ENCODE results near the gene MRGPRF.
A peak's percentile ranks its signal among the peaks of the same experiment; 100 is the strongest.

The MRGPRF gene

DNA sequence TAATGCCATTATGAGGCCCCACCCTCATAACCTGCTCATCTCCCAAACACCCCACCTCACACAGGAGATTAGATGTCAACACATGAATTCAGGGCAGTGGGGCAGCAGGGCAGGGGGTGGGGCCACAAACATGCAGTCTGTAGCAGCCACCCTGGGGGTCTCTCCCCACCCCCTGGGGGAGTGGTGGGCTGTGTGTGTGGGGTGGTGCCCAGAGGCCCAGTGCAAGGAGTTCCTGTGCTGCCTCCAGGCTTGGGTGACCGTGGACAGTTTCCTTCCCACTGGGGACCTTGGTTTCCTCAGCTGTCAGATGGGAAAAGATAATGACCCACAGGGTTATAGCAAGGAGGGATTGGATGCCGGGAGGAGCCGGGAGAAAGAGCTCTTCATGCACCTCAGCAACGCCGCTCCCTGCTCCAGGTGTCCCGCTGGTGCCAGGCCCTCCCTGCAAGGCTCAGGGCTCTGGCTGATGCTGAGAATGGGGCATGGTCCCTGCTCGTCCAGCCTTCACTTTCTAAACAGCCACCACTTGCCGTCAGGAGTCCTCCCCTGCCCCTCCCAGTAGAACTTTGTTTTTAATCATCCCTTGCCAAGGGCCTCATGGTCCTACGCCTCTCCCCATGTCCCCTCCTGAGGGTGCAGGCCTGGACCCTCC lies 2.0 kb upstream of the MRGPRF start:
- no peak for DNase-seq

- no peak for DNase-seq
These were observed 1.2 kb upstream of the MRGPRF start for GRCh38 chr11:69014084-69014851.

DNA sequence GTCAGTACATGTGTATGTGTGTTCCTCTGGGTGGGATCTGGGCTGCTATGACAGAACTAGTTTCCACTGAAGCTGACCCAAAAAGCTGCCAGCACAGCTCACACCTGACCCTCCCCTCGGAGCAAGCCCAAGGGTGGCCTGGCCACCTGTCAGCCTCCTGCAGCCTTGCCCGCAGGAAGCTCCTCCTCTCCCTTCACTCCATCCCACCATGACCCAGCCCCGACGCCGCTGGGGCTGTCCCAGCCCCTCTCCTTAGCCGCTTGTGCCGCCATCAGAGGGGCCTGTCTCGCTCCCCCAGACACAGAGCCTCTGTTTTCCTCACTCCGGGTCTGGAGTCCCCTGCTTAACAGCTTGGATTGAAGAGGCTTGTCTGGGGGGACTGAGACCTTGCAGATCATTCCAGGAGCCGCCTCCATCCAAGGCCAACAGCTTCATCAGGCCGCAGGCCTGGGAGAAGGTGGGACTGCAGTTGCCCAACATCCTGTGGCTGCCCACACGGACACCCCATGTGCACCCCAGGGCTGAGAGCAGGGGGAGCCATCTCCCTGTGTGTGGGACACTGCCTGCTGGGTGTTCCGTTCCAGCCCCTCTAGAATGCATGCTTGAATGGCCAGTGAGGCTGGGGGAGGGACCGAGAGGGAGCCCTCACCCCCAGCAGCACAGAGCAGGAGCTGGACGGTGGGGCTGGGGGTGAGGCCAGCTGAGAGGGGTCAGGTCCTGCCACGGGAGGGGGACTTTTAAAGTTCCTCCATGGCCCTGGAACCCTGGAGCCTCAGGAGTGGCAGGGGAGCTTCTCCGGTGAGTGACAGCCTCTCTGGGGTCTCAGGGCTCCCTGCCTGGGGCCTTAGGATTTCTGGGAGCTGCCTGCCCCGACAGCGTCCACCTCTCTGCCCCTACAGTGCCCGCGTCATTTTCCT lies 696 bp downstream of the MRGPRF start:
- no peak for DNase-seq

DNA sequence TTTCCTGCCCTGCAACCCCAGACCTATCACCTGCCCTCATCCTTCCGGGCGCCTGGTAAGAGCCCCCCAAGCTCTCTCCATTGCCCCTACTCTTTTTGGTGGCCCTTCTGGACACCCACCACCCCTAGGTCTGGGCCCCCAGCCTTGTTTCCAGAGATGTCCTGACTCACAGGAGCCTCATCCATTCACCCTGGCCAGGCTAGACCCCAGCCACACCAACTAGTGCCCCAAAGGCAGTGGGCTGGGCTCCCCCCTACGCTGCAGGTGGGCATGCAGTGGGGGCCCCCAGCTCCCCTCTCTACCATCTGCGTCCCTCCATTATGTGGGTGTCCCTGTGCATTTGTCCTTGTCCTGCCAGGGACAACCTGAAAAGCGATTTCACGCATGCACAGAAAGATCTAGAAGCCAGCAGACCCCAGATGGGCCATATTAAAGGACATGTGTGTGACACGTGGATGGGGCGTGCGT lies 1.4 kb downstream of the MRGPRF start:
- DNase-seq: no peak

DNA sequence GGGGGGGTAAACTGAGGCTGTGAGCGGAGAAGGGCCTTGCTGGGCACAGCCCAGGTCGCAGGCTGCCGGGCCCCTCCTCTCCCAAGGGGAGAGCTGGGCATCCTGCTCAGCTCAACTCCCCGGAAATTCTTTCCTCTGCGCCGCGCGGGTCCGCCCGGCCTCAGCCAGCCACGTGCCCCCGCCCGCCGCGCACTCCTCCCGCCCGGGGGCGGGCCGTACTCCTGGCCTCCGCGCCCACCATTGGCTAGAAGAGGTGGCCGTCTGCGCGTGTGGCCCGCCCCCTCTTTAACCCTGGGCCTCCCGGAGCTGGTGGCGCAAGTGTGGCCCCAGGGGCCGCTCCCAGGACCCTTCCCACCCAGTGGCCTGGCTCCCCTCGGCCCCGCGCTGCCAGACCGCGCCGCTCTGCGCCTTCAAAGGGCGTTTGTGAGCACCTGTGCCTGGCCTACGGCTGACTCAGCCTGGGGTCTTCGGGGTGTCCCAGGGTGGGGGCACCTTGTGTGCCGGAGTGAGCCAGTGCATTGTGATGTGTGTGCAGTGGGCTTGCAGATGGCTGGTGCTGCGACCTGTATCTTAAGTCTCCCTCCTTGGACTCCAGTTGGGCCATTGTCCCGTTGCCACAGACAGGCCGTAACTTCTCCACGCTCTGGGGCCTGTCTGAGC lies 2.0 kb downstream of the MRGPRF start:
- no peak for DNase-seq

DNA sequence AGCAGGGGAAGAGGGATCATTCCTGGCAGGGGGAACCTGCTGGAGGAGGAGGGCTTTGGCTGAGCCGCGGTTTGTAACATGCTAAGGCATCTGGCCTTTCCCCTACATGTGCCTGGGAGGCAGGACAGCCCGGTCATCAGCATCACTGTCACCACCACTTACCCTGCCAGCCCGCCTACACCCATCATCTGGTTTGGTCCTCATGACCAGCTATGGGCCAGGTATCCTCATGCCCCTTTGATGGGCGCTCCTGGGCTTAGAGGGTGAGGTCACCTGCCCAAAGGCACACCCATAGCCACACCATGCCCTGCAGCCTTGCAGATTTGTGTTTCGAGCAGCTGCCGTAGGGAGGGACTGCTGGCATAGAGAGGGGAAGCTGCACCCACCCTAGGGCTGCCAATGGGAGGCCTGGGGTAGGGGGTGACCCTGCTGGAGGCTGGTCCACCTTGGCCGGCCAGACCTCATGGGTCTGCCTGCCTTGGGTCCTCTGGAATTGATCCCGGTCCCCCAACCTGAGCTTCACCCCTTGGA lies 2.6 kb downstream of the MRGPRF start:
- no peak for DNase-seq

GRCh38 chr11:69009441-69010211 lies 3.4 kb downstream of the MRGPRF start:
- no peak for DNase-seq

DNA sequence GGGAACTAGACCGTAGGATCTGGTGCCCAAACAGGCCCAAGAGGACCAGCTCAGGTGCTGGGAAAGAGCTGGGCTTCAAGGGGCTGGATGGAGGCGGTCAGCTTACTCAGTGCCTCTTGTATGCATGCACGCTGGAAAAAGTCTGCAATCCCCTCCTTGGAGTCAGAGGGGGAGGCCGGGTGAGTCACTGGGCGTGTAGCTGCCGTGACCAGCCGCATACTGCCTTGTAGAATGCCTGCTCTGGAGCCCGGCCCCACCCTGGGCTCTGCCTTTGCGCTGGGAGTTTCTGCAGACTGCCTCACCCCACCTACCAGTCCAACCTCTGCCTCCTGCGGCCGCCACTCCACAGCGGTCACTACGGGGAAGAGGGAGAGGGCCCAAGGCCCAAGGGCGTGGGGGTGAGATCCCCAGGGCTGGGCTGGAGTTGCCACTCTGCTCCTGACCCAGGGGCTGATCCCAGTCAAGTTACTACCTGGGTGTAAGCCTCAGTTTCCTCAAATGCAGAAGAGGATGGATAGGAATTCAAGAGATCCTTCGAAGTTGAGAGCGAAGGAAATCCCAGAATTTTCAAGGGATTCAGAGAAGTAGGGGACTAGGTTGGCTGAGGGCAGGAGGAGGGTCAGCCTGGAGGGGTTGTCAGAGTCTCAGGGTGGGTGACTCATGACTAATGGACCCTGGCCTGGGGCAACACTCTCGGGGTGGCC lies 4.2 kb downstream of the MRGPRF start:
- DNase-seq: no peak

- DNase-seq: peak; percentile 38
These were observed 5.1 kb downstream of the MRGPRF start for GRCh38 chr11:69007975-69008381.

DNA sequence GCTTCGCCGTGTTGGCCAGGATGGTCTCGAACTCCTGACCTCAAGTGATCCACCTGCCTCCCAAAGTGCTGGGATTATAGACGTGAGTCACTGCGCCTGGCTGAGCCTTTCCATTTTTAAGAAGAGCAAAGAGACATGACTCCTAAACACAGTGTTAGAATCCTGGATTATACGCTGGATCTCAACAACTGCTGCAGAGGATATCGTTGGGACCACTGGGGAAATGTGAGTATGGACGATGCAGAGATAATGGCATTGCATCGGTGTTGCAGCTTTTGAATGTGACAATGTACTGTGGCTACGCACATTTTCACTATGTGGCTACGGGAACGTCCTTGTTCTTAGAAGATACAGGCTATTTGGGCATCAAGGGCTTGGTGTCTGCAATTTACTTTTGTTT lies 6.2 kb downstream of the MRGPRF start:
- DNase-seq: no peak

GRCh38 chr11:69005631-69006368 lies 7.2 kb downstream of the MRGPRF start:
- no peak for DNase-seq

DNA sequence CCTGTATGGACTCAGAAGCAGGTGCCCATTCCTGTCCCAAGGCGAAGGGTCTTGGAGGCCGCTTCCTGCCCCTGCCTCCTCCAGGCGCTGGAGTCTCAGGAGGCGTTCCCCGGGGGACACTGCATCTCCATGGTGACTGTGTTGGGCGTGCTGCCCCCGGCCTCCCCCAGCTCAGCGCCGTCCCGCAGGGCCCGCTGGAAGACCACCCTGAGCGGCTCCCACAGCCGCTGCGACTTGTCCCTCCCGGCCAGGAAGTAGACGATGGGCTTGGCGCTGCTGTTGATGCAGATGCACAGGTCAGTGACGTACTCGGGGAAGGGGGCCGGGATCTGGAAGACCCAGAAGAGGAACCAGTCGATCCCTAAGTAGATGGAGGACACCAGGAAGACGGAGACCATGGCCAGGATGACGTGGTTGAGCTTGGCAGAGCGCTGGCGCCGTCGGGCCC lies 7.8 kb downstream of the MRGPRF start:
- DNase-seq: no peak

GRCh38 chr11:69004411-69005182 lies 8.4 kb downstream of the MRGPRF start:
- DNase-seq: no peak

DNA sequence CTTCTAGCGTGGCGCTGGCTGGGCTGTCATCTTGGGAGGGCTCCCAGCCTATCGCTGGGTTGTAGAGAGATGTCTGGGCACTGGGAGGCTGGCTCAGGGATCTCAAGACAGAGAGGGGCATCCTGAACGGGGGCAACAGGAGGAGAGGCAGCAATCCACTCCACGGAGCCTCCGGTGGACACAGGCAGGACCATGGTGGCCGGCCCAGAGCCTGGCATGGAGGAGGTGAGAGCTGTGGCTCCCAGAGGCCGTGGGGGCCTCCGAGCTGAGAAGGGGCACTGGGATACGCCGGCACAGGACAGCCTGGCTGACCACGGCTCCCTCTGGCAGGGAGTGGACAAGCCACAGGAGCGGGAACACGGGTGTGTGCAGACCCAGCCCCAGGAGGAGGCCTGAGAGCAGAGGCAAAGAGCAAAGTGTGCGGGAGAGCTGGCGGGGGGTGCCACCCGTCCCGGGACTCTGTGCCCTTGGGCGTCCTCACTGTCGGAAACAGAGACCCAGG lies 9.1 kb downstream of the MRGPRF start:
- no peak for DNase-seq

GRCh38 chr11:69003301-69003865 lies 9.7 kb downstream of the MRGPRF start:
- DNase-seq: no peak

GRCh38 chr11:69002570-69003231 lies 10.3 kb downstream of the MRGPRF start:
- DNase-seq: no peak

DNA sequence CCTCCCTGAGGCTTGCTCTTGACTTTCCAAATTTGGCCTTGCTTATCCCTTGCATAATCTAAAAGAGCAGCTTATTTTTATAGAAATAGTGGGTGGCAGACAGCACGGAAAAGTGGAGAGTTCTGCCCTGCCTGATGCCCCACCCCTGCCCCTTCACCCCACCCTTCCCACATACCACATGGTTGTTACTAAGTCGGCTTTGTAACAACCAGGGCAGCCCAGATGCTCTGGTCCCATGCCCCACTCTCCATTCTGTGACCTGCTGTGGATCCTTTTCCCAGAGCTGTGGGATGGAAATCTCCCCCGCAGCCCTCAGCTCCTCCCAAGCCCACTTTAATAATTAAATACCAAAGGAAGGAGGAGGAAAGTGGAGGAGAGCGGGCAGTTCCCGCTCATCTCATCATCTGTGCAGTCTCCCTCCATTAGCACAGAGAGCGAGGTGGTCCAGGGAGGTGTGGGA lies 10.9 kb downstream of the MRGPRF start:
- no peak for DNase-seq
